AG04450 (cell line): Measurements from ENCODE around the gene TLR7. TPM values are rescaled to one million over a fixed set of nuclear protein-coding genes. Genes with fewer than 3 reads are reported as not detected.

ENCODE experiments used
- CTCF ChIA-PET: fragments of 300-600, 350-600 bp; formaldehyde crosslinking; extraction: SDS; loops from one replicate; lab custom pipeline; 2022; ENCODE audit warnings: antibody characterized with exemption, inconsistent platforms; lab: Charles Lee
- POLR2A ChIA-PET: fragments of 350-600 bp; formaldehyde crosslinking; extraction: SDS; loops from one replicate; lab custom pipeline; 2021; ENCODE audit warnings: antibody characterized with exemption, inconsistent platforms; lab: Yijun Ruan, JAX
- DNase-seq: peaks from one replicate; pipeline ENCODE4 v3.0.0-alpha.2; 2011; ENCODE audit warnings: low read depth, low spot score
- H3K27ac ChIP-seq: one replicate; pipeline ENCODE4 v1.5.1; 2012; ENCODE audit warnings: low read depth, low read length, control low read depth
- H3K27me3 ChIP-seq: one replicate; pipeline ENCODE4 v1.6.0; 2012; ENCODE audit warnings: low read length; ENCODE audit not compliant: control insufficient read depth, insufficient read depth
- H3K4me3 ChIP-seq: 2 replicates; pipeline ENCODE4 v1.5.1; 2011; ENCODE audit warnings: mild to moderate bottlenecking, low read depth, low read length, control low read depth
- H3K9me3 ChIP-seq: 2 replicates; pipeline ENCODE4 v1.5.1; 2012; ENCODE audit warnings: low read length; ENCODE audit not compliant: control insufficient read depth, insufficient read depth
- polyA plus RNA-seq: library from polyadenylated mRNA; depleted of rRNA; stranded (reverse); fragments of >200 nt; gene quantifications from 2 replicates; pipeline ENCODE4 v1.2.3, GENCODE V29; 2011
- TF ChIP-seq, protein P1 (sequence below): IDR thresholded peaks from 2 replicates; pipeline ENCODE4 v1.5.1; 2011; ENCODE audit warnings: low read depth, low read length, control low read depth, inconsistent platforms

TLR7 gene
- polyA plus RNA-seq, 1 experiment, result not detected

DNA sequence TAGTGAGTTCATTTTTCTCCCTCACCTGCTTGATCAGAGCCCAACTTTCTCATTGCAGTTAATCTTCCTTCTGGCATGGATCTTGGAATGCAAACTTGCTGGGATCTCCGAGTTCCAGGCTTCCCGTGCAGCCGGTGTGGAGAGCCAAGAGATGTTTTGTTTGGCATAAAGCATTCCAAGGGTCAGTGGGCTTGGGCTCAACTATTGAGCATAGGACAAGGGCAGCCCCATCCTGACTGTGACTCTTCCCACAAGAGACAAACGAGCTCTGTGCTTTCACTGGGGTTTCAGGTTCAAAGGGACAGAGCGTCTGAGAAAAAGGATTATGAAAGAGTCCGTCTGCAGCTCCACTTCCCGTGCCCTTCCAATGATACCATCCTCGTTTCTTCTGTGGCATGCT lies 10.5 kb downstream of the TLR7 start:
- no peak overlapping the region for H3K27ac ChIP-seq
- DNase-seq, result no peak
- H3K9me3 ChIP-seq, result no peaks in the 10 kb centered on the region
- H3K27me3 ChIP-seq, result no peaks in the 10 kb centered on the region
- ChIA-PET POLR2A (no interaction called here), CTCF (interaction anchor here (0.7 to 1.3 kb wide), 2 partner anchors 24 to 63 kb away, joined by 3 read pairs; no protein-coding TSS in a partner anchor)
- TF ChIP-seq, protein P1, sequence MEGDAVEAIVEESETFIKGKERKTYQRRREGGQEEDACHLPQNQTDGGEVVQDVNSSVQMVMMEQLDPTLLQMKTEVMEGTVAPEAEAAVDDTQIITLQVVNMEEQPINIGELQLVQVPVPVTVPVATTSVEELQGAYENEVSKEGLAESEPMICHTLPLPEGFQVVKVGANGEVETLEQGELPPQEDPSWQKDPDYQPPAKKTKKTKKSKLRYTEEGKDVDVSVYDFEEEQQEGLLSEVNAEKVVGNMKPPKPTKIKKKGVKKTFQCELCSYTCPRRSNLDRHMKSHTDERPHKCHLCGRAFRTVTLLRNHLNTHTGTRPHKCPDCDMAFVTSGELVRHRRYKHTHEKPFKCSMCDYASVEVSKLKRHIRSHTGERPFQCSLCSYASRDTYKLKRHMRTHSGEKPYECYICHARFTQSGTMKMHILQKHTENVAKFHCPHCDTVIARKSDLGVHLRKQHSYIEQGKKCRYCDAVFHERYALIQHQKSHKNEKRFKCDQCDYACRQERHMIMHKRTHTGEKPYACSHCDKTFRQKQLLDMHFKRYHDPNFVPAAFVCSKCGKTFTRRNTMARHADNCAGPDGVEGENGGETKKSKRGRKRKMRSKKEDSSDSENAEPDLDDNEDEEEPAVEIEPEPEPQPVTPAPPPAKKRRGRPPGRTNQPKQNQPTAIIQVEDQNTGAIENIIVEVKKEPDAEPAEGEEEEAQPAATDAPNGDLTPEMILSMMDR, result no peak
- H3K4me3 ChIP-seq, result no peak overlapping the region

GRCh38 chrX:12878536-12878935 lies 11.7 kb downstream of the TLR7 start:
- no peaks in the 10 kb centered on the region for H3K27me3 ChIP-seq
- no peak overlapping the region for H3K27ac ChIP-seq
- DNase-seq, result no peak
- H3K4me3 ChIP-seq, result no peak overlapping the region
- POLR2A ChIA-PET, result no interaction called here
- no peaks in the 10 kb centered on the region for H3K9me3 ChIP-seq
- CTCF ChIA-PET, result interaction anchor here (1.6 kb wide), 1 partner anchor 15 kb away, joined by 4 read pairs; no protein-coding TSS in a partner anchor
- TF ChIP-seq, protein P1, result no peak

DNA sequence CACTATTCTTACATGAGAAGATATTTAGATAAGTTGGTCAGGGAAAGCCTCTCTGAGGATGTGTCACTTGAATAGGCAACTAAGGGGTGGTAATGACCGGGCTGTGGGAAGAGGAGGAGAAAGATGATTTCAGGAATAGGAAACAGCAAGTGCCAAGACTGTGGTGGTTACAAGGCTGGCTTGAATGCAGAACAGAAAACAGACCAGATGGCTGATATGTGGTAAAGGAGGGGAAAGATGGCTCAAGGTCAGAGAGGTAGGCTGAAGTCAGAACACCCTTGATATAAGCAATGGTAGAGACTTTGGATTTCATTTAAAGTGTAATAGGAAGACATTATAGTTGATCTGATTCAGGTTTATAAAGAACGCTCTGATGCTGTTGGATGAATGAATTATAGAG lies 15.0 kb downstream of the TLR7 start:
- H3K9me3 ChIP-seq, result no peaks in the 10 kb centered on the region
- H3K27ac ChIP-seq, result no peak overlapping the region
- TF ChIP-seq, protein P1, result no peak
- no peak for DNase-seq
- ChIA-PET POLR2A (no interaction called here), CTCF (no interaction called here)
- no peak overlapping the region for H3K4me3 ChIP-seq
- no peaks in the 10 kb centered on the region for H3K27me3 ChIP-seq

GRCh38 chrX:12885508-12885907 lies 18.6 kb downstream of the TLR7 start:
- H3K27ac ChIP-seq, result no peak overlapping the region
- ChIA-PET CTCF (no interaction called here), POLR2A (no interaction called here)
- H3K4me3 ChIP-seq, result no peak overlapping the region
- DNase-seq, result no peak
- TF ChIP-seq, protein P1, result no peak
- no peaks in the 10 kb centered on the region for H3K27me3 ChIP-seq
- H3K9me3 ChIP-seq, result no peaks in the 10 kb centered on the region

DNA sequence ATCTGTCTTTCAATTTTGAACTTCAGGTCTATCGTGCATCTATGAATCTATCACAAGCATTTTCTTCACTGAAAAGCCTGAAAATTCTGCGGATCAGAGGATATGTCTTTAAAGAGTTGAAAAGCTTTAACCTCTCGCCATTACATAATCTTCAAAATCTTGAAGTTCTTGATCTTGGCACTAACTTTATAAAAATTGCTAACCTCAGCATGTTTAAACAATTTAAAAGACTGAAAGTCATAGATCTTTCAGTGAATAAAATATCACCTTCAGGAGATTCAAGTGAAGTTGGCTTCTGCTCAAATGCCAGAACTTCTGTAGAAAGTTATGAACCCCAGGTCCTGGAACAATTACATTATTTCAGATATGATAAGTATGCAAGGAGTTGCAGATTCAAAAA lies 19.7 kb downstream of the TLR7 start:
- no peaks in the 10 kb centered on the region for H3K9me3 ChIP-seq
- H3K27ac ChIP-seq, result no peak overlapping the region
- DNase-seq, result no peak
- H3K27me3 ChIP-seq, result no peaks in the 10 kb centered on the region
- ChIA-PET CTCF (interaction anchor here (0.8 kb wide), 1 partner anchor 15 kb away, joined by 5 read pairs; no protein-coding TSS in a partner anchor), POLR2A (no interaction called here)
- TF ChIP-seq, protein P1, result no peak
- no peak overlapping the region for H3K4me3 ChIP-seq
